ENCODE measurements around the gene FERMT3.

FERMT3 gene

DNA sequence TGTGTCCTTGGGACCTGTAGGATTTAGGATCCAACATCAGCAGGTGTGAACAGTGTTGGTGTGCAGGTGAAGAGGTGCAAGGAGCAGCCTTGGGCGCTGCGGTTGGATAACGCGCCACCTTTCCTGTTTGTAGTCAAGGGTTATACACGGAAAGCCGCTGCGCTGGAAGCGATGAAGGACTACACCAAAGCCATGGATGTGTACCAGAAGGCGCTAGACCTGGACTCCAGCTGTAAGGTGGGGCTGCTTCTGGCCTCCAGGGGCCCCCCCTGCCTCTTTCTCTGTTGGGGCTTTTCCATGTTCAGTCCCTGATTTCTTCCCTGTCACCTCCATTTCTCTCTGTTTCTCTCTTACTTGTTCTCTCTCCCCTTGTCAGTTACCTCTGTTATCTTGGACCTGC lies 3.5 kb upstream of the FERMT3 start:
- Histone ChIP-seq H3K4me1 (peaks cover 4% of the 10 kb centered on the region; the same call in 1 of the 2 replicates), H3K36me3 (peaks cover 45% of the 10 kb centered on the region)

DNA sequence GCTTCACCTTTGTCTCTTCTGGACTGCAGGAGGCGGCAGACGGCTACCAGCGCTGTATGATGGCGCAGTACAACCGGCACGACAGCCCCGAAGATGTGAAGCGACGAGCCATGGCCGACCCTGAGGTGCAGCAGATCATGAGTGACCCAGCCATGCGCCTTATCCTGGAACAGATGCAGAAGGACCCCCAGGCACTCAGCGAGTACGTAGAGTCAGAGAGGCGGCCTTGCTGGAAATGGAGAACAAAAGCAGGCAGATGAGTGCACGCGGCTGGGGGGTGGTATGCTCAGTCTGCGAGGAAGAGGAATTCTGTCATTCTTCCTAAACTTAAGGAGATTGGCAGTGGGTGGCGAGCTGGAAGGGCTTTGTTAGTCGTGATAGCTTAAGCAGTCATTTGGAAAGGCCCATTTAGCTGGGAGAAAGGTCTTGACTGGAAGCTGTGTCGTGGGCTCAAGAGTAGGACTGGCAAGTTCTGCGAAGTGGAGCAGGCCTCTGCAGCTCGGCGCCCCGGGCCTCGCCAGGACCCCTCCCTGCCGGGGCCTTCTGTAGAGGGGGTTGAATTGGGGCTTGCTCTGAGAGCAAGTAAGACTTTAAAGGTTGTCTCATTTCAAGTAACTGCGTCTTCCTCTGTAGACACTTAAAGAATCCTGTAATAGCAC lies 3.0 kb upstream of the FERMT3 start:
- Histone ChIP-seq H3K4me3 (ENCODE audit: low read depth, low read length) (no peak overlapping the region), H3K9me3 (no peaks in the 10 kb centered on the region), H3K36me3 (peaks cover 45% of the 10 kb centered on the region), H3K4me1 (peaks cover 4% of the 10 kb centered on the region; the same call in 1 of the 2 replicates), H3K27me3 (no peaks in the 10 kb centered on the region)
- no peak for DNase-seq
- TF ChIP-seq, protein P1, sequence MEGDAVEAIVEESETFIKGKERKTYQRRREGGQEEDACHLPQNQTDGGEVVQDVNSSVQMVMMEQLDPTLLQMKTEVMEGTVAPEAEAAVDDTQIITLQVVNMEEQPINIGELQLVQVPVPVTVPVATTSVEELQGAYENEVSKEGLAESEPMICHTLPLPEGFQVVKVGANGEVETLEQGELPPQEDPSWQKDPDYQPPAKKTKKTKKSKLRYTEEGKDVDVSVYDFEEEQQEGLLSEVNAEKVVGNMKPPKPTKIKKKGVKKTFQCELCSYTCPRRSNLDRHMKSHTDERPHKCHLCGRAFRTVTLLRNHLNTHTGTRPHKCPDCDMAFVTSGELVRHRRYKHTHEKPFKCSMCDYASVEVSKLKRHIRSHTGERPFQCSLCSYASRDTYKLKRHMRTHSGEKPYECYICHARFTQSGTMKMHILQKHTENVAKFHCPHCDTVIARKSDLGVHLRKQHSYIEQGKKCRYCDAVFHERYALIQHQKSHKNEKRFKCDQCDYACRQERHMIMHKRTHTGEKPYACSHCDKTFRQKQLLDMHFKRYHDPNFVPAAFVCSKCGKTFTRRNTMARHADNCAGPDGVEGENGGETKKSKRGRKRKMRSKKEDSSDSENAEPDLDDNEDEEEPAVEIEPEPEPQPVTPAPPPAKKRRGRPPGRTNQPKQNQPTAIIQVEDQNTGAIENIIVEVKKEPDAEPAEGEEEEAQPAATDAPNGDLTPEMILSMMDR (IDR thresholded peaks at IDR 0.05; ENCODE audit: low read depth, low read length) = no peak

More for the DNA sequence above, 3.5 kb upstream of the FERMT3 start:
- no peaks in the 10 kb centered on the region for H3K9me3 ChIP-seq
- H3K27me3 ChIP-seq = no peaks in the 10 kb centered on the region
- no peak for DNase-seq
- no peak overlapping the region for H3K4me3 ChIP-seq (ENCODE audit: low read depth, low read length)
- TF ChIP-seq, protein P1 (IDR thresholded peaks at IDR 0.05; ENCODE audit: low read depth, low read length) = no peak

DNA sequence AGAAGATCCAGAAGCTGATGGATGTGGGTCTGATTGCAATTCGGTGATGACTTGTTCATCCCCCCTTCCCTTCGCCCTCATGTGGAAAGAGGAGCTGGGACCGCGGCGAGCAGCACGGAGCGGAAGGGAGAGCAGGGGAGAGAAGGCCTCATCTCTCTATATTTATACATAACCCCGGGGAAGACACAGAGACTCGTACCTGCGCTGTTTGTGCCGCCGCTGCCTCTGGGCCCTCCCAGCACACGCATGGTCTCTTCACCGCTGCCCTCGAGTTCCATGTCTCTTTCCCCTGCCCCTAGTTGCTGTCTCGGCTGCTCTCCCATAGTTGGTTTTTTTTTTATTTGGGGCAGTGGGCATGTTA lies 2.5 kb upstream of the FERMT3 start:
- H3K27me3 ChIP-seq = no peaks in the 10 kb centered on the region
- DNase-seq = no peak
- H3K36me3 ChIP-seq = peaks cover 45% of the 10 kb centered on the region
- H3K9me3 ChIP-seq = no peaks in the 10 kb centered on the region
- H3K4me3 ChIP-seq (ENCODE audit: low read depth, low read length) = no peak overlapping the region
- TF ChIP-seq, protein P1 (IDR thresholded peaks at IDR 0.05; ENCODE audit: low read depth, low read length) = no peak
- H3K4me1 ChIP-seq = peaks cover 4% of the 10 kb centered on the region; the same call in 1 of the 2 replicates

DNA sequence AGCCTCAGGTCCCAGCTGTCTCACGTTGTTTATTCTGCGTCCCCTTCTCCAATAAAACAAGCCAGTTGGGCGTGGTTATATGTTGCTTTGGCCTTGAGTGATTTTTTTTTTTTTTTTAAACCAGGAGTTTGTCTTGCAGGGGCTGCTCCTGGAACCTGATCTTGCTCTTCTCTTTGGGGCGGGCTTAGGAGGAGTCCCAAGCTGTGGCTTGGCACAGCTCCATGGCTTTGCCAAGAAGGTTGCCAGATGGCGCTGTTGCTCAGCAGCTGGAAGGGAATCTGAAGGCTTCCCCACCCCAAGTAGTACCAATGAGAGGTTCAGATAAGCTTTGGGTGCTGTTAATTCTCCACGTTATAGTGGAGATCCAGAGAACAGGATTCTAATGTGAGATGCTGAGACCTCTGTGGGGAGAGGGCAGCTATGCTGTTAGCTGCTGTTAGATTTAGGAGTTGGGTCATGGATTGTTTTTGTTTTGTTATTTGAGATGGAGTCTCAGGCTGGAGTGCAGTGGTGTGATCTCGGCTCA lies 2.0 kb upstream of the FERMT3 start:
- TF ChIP-seq, protein P1 (IDR thresholded peaks at IDR 0.05; ENCODE audit: low read depth, low read length) = peak; percentile 73
- no peak overlapping the region for H3K4me3 ChIP-seq (ENCODE audit: low read depth, low read length)
- peaks cover 45% of the 10 kb centered on the region for H3K36me3 ChIP-seq
- no peaks in the 10 kb centered on the region for H3K9me3 ChIP-seq
- H3K4me1 ChIP-seq = peaks cover 4% of the 10 kb centered on the region; the same call in 1 of the 2 replicates
- no peaks in the 10 kb centered on the region for H3K27me3 ChIP-seq
- DNase-seq = peak; percentile 78

DNA sequence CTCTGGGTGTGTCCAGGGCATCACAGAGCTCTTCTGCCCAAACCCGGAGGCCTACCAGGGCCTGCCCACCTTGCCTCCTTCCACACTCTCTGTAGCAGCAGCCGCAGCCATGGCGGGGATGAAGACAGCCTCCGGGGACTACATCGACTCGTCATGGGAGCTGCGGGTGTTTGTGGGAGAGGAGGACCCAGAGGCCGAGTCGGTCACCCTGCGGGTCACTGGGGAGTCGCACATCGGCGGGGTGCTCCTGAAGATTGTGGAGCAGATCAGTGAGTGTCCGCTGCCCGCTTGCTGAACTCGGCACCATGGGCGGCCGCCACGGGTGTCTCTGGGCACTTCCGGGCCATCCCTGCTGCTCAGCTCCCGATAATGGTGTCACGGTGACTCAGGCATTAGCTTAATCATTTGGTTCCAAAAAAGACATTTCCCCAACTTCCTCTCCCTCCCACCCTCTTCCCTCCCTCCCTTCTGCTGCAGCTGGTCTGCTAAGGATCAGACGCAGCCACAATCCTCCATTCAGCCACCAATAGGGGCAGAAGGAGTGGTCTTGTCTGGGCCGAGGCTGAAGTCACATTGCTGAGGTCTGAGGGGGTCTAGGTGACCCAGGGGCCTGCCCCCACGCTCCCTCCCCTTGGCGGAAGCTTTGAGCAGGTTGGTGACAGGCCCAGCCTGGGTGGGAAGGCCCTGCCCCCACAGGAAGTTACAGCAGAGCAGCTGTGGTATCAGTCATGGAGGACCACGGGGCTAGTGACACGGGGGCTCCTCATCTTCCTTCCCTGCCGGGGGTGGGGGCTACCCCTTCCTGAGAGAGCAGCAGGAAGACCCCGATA lies 950 bp downstream of the FERMT3 start:
- H3K4me1 ChIP-seq = peaks cover 4% of the 10 kb centered on the region; the same call in 1 of the 2 replicates
- TF ChIP-seq, protein P1 (IDR thresholded peaks at IDR 0.05; ENCODE audit: low read depth, low read length) = no peak
- H3K27me3 ChIP-seq = no peaks in the 10 kb centered on the region
- peaks cover 36% of the 10 kb centered on the region for H3K36me3 ChIP-seq
- H3K4me3 ChIP-seq (ENCODE audit: low read depth, low read length) = no peak overlapping the region
- DNase-seq = peak; percentile 25
- H3K9me3 ChIP-seq = no peaks in the 10 kb centered on the region
